Loucy (cell line): ENCODE results near the gene SBDS.

Experiments used
- EZH2phosphoT487 ChIP-seq: fragments of 200-600 bp; IDR thresholded peaks from 2 replicates; pipeline ENCODE4 v1.6.1; 2018; ENCODE audit warnings: antibody characterized with exemption, mild to moderate bottlenecking, moderate library complexity, borderline replicate concordance
- TF ChIP-seq, protein P1 (sequence below): fragments of 200-600 bp; sonication (generic); conservative IDR thresholded peaks from 2 replicates; pipeline ENCODE4 v1.5.1; 2014; ENCODE audit warnings: mild to moderate bottlenecking, antibody characterized with exemption, low read length

DNA sequence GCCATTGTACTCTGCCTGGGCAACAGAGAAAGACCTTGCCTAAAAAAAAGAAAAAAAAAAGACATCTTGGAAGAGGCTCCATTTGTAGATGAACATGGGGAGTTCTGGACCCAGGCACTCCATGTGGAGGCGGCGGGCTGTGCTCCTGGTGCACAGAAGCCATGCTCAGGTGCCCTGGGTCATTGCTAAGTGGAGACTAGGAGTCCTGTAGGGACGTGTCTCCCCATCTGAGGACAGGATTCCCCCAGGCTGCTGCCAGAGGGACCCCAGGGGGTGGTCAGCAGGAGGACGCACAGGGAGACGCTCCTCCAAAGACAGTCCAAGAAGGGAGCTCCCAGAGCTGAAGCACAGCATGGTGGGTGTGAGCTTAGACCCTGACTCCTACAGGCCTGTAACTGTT lies 34.3 kb downstream of the SBDS start:
- TF ChIP-seq, protein P1, sequence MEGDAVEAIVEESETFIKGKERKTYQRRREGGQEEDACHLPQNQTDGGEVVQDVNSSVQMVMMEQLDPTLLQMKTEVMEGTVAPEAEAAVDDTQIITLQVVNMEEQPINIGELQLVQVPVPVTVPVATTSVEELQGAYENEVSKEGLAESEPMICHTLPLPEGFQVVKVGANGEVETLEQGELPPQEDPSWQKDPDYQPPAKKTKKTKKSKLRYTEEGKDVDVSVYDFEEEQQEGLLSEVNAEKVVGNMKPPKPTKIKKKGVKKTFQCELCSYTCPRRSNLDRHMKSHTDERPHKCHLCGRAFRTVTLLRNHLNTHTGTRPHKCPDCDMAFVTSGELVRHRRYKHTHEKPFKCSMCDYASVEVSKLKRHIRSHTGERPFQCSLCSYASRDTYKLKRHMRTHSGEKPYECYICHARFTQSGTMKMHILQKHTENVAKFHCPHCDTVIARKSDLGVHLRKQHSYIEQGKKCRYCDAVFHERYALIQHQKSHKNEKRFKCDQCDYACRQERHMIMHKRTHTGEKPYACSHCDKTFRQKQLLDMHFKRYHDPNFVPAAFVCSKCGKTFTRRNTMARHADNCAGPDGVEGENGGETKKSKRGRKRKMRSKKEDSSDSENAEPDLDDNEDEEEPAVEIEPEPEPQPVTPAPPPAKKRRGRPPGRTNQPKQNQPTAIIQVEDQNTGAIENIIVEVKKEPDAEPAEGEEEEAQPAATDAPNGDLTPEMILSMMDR = no peak
- TF ChIP-seq EZH2phosphoT487 = no peak
